Esophagus mucosa (tissue), 1 donor: ENCODE results near the gene METTL16. TPM values are rescaled to one million over a fixed set of nuclear protein-coding genes. Genes with fewer than 3 reads are reported as not detected.
A peak's percentile ranks its signal among the peaks of the same experiment; 100 is the strongest.

Source experiments
- ATAC-seq: fragments of 200-7000 bp; cut with Tn5 transposase; one replicate; pipeline ENCODE4 v1.9.1; 2020
- total RNA-seq: library from RNA; stranded (reverse); gene quantifications from one replicate; pipeline ENCODE4 v1.2.4, GENCODE V29; 2023
- donor health status: DM: yes; HTN: yes; CAD: no.

The METTL16 gene
- total RNA-seq, 1 donor from 2014 or later = 20.8 TPM

DNA sequence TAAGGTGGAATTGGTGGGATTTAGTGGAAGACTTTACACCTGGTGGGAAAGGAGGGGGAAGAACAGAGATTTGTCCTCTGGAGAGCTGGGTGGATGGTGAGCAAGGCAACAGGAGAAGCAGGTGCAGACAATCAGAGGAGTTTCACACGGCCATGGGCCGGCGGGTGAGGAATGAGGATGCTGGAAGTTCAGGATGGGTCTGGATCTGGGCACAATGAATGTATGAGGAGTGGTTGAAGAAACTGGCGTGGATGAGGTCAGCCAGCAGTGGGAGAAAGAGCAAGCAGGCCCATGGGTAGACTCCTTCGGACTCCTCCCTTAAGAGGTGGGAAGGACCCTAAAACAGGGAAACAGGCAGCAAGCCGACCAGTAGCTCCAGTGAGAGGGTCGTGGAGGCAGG, 100.7 kb downstream of the METTL16 start:
- no peak for ATAC-seq

DNA sequence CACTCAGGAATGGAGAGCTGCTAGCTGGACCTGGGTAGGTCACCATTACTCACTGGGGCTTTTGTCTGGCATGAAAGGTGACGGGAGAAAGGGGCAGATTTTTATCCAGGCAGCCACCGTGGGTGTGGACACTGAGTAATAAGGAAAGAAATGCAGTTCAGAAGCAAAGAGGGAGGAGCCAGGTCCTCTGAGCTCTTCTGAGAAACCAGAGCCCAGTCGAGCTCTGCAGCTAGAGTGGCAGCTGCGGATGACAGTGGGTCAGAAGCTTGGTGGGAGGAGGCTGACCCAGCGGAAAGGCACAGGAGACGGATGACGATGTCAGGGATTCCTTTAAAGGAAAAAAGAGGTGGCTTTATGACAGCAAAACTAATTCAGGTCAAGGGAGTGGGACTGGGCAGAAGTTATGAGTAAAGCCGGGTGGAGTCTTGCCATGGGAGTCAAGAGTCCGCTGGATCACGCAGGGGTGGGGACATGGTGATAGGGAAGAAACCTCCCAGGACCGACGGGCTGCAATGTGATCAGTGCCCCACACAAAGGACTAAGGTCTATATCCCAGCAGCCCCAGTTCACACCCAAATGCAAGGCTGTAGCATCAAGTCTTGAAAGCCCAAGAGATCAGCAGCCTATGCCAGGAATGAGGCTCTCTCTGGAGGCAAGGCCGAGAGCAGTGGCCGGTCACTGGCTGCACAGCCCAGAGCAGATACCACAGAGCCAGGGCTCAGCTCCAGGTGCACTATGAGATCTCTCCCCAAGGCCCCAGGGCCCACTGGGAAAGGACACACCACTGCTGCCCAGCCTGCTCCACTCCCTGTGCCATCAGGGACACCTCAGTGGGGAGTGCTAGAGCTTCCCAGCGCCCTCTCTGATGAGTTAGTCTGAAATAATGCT, 104.5 kb downstream of the METTL16 start:
- peak; percentile 80 for ATAC-seq

- peak; percentile 51 for ATAC-seq
These were observed 105.3 kb downstream of the METTL16 start for GRCh38 chr17:2406271-2406902.

GRCh38 chr17:2405247-2405926, 106.3 kb downstream of the METTL16 start:
- ATAC-seq = no peak

DNA sequence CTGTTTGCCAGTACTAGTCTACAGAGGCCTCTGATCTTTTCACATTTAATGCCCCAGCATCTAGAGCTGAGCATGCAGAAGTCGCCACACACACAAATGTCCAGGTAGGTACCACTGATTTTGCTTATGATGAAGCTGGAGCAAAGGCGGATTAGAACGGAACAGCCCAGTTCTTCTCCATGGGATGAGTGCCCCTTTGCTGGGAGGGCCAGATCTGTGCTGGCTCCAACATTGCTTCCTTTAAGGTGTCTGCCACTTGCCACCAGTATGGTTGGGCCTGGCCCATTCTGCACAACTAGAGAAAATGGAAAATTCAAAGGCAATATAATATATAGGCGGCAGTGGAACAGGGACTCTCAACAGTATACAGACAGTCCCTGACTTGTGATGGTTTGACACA, 108.6 kb downstream of the METTL16 start:
- ATAC-seq = no peak

DNA sequence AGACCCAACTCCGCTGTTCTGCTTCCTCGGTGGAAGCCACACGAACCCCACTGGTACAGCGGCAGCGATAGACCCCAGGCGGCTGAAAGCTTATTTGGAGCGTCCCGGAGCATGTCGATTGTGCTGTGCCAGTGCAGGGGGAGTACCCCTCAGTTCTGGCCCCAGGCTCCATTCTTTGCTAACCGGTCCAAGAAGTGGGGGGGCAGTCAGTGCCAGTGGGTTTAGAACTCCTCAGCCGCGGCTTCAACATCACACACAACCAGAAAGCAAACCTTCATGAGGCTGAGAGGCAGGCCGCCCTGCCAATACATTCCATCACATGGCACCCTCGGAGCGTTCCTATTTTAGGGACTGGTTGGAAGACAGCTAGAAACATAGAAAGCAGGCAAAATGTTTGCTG, 109.1 kb downstream of the METTL16 start:
- ATAC-seq = no peak

GRCh38 chr17:2401426-2402221, 110.1 kb downstream of the METTL16 start:
- ATAC-seq = peak; percentile 61

DNA sequence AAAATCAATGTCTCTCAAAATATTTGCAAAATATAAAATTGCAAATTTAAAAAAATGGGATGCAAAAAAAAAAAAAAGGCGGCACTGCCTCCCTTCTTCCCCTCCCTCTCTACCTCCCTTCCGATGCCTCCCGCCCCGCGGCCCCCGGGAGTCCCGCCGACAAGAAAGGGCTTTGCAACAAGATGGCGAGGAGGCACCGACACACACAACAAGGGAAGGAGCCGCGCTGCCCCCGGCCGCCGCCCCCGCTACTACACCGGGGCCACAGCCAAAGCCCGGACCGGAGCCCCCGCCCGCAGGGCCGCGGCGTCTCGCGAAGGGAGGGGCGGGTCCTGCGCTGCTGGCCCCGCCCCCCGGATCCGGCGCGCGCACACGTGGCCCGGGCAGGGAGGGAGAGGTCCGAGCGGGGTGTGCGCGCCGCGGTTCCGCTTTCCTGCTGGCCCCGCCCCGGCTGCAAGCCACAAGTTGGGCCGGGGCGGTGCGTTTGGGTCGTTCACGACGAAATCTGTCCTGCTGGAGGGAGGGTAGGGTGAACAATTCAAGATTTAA, 110.7 kb downstream of the METTL16 start, which contains the start of gene MNT:
Gene MNT (minus strand): TSS at position 184 of the 549 bp plus-strand sequence. CDS start 348 bp downstream, outside the sequence.
- peak; percentile 64 for ATAC-seq

GRCh38 chr17:2400474-2400866, 111.2 kb downstream of the METTL16 start:
- ATAC-seq = no peak

GRCh38 chr17:2399572-2400473, 111.9 kb downstream of the METTL16 start:
- peak; percentile 69 for ATAC-seq

GRCh38 chr17:2398655-2399571, 112.8 kb downstream of the METTL16 start:
- ATAC-seq = peak; percentile 3

DNA sequence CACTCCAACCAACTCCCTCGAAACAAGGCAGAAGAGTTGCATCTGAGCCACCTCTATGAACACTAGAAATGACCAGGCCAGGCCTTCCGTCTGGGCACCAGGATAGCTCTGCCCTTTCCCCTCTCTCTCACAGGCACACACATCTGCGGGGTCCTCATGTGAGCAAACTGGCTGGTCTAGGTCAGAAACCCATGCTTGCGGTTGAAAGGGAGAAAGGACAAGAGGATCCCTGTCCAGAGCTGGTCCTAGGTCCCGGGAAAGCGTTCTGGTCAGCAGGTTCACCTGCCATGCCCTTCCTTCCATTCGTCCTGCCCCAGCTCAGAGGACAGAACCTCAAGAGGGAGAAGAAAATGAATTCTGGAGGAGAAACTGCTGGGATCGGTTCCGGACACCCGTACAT, 113.5 kb downstream of the METTL16 start:
- ATAC-seq = no peak

DNA sequence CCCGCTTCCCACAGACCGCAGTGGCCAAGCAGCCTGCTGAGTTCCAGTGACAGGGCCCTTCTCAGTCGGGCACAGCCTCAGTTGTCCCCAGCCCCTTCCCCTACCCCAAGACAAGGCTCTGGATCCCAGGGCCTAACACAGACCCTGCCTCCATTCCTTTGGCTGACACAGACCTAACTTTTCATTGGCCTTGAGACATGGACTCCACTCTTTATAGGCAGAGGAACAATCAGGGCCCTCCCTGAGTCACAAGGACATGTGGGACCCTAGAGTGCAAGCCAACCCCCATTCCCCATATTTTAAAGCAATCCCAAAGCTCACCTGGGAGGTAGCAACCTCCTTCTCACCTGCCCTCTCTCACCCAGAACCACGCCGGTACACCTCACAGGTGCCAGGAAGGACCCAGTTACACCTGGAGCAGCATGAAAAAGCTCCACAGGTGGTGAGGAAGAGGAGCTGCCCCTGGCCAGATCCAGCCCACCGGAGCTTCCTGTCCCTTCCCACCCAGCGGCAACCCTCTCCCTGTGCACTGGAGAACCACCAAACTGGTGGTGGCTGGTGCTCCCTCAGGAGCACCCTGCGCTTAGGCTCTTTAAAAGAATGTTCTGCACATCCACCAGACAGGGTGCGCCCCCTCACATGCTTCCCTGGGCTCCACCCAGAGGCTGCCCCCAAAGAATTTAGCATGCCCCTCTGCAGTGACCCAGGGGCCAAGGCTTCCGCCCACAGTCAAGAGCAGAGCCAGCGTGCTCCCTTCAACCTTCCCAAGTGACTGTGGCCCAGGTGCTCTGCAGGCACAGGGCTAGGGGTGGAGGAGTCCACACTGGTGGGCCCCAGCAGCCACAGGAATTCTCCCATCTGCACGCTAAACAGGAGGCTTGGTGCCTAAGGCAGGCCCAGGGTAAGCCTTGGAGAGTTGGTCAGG, 114.2 kb downstream of the METTL16 start:
- ATAC-seq = no peak

DNA sequence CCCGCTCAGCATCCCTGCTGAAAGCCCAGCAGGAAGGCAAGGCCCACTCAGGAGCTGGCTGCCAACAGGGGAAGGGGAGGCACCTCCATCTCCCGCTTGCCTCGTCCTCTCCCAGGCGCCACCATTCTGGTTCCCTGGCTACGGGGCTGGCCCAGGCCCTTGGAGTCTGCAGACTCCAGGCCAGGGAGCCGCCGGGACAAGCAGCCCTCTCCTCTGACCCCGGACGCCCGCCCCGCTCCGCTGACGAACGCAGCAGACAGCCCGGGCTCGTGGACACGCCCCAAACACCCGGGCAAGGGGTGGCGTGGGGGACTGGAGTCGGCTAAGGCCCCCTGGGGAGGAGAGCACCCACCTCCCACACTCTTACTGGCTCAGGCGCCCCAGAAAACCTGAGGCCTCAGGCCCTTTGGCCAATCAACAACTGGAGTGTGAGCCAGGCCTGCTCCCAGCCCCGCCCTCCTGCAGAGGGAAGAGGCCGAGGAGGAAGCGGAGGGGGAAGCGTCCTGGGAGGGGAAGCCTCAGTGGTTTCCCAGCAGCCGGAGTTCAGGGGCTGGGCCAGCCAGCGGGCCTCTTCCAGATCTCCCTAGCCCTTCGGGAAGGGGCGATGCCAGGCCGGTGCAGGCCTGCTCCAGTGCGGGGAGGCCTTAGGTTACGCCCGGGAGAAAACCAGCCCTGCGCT, 115.0 kb downstream of the METTL16 start:
- ATAC-seq = peak; percentile 24

DNA sequence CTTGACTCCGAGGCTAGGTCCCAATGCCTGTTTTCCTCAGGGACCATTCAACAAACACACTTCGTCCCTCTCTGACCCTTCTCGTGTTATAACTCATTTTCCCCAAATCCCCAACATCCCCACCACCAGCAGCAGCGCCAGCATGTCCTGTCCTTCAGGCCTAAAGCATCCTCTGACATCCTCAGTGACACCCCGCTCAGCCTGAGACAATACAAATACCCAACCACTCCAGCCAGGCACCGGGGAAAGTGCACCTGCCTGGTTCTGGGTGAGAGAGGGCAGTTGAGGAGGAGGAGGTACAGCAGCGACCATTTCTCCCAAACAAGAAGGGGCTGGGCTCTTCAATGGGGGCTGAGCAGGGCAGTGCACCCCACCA, 115.5 kb downstream of the METTL16 start:
- no peak for ATAC-seq

DNA sequence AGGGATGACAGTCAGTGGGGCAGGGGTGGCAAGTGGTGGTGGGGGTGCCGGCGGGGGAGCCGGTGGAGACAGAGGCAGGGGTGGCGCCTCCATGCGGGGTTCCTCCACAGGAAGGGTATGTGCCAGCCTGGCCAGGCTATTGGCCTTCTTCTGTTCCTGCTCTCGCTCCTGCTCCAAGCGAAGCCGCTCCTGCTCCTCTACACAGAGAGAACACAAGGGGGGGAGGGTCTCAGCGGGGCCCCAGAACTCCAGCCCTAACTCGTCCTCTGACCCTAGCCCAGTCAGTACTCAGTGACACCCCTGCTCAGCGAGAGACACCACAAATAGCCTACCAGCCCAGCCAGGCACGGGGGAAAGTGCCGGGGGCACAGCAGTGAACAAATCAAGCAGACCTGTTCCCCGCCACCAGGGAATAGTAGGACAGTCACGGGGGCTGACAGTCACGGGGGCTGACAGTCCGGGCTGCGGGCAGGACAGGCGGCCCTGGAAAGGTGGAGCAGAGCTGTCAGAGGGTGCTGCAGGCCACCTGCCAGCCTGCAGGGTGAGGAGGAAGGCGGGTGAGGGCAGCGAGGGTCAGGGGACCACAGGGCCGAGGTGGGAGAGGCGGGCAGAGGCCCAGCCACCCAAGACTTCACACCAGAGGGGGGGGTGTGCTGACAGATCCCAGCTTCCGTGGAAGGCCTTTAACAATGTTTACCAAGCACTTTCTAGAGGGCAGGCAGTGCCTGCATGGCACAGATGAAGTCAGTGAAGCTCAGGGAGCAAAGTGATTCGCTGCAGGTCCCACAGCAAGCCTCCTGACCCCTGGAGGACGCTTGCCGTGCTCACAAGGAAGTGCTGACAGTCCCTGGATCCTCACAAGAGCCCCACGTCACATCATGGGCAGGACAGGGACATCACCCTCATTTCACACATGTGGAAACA, 116.2 kb downstream of the METTL16 start:
- ATAC-seq = no peak

- no peak for ATAC-seq
These were observed 116.9 kb downstream of the METTL16 start for GRCh38 chr17:2394775-2395201.
